NB4 (cell line): ENCODE results near the gene IGF1R.

Source experiments
- DNase-seq: peaks from one replicate; pipeline ENCODE4 v3.0.0; 2010; ENCODE audit warnings: low read depth
- H3K4me3 ChIP-seq: one replicate; pipeline ENCODE4 v1.5.1; 2011; ENCODE audit warnings: mild to moderate bottlenecking, low read depth, low read length, moderate library complexity
- CTCF ChIP-seq: IDR thresholded peaks from one replicate; pipeline ENCODE4 v1.5.1; 2012; ENCODE audit warnings: low read depth, low read length
- MAX ChIP-seq: IDR thresholded peaks from 2 replicates; pipeline ENCODE4 v1.6.1; 2011; ENCODE audit warnings: low read depth, low read length
- MYC ChIP-seq: IDR thresholded peaks from 2 replicates; pipeline ENCODE4 v1.6.1; 2011; ENCODE audit warnings: low read depth, low read length
- POLR2A ChIP-seq: IDR thresholded peaks from 2 replicates; pipeline ENCODE4 v1.6.1; 2011; ENCODE audit warnings: mild to moderate bottlenecking; ENCODE audit not compliant: insufficient read length; ENCODE audit errors: extremely low read depth

The IGF1R gene

GRCh38 chr15:98677345-98678059 lies 29.2 kb downstream of the IGF1R start:
- no peak for DNase-seq

GRCh38 chr15:98678484-98678883 lies 30.1 kb downstream of the IGF1R start:
- no peak overlapping the region for H3K4me3 ChIP-seq
- TF ChIP-seq POLR2A (no peak), CTCF (no peak), MYC (no peak), MAX (no peak)
- no peak for DNase-seq

More at GRCh38 chr15:98677345-98678059, 29.2 kb downstream of the IGF1R start:
- TF ChIP-seq MYC (no peak), POLR2A (no peak), CTCF (no peak), MAX (no peak)
- H3K4me3 ChIP-seq = no peak overlapping the region

- DNase-seq = no peak
- TF ChIP-seq CTCF (no peak), MAX (no peak), MYC (no peak), POLR2A (no peak)
- no peak overlapping the region for H3K4me3 ChIP-seq
These were observed 32.7 kb downstream of the IGF1R start for GRCh38 chr15:98681061-98681460.

GRCh38 chr15:98682992-98683701 lies 34.8 kb downstream of the IGF1R start:
- no peak overlapping the region for H3K4me3 ChIP-seq
- TF ChIP-seq MAX = no peak
- no peak for TF ChIP-seq POLR2A
- TF ChIP-seq CTCF = no peak
- no peak for TF ChIP-seq MYC
- peak; percentile 43 for DNase-seq

- peak overlapping the region; percentile 2 for H3K4me3 ChIP-seq
- peak; percentile 62 for DNase-seq
- no peak for TF ChIP-seq MYC
- TF ChIP-seq MAX = peak; percentile 43; the same call in 1 of the 2 replicates
- TF ChIP-seq CTCF = no peak
These were observed 35.5 kb downstream of the IGF1R start for GRCh38 chr15:98683831-98684230.
